Stimulated activated CD4-positive, alpha-beta T cell treated with anti-CD3 and anti-CD28 coated beads, Interleukin-4, amount 100 ng/mL, for 1 hour (primary cell): Measurements from ENCODE around the gene CFAP70.

Experiments
- DNase-seq: peaks from one replicate; pipeline ENCODE4 v3.0.0-alpha.2; 2020

Gene CFAP70

DNA sequence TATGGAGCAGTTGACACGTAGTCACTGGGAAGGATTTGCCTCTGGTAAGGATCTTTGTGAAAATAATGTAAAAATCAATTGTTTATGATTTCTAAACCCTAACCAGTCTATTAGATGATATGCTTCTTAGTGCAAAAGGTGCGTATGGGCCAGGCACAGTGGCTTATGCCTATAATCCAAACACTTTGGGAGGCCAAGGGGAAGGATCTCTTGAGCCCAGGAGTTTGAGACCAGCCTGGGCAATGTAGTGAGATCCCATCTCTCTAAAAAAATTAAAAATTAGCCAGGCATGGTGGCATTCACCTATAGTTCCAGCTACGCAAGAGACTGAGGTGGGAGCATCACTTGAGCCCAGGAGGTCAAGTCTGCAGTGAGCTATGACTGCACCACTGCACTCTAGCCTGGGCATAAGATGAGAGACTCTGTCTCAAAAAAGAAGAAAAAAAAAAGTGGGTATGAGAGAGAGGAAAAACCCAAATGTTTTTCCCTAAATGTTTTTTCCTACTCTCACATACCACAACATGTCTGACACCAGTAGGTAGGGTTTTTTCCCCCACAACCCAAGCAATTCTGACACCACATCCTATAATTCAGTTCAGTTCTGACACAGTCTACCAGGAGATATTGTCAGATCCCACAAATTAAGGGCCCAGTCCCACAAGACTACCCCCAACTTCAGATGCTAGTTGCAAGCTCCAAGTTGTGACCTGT is 148.1 kb downstream of the CFAP70 start:
- no peak for DNase-seq

DNA sequence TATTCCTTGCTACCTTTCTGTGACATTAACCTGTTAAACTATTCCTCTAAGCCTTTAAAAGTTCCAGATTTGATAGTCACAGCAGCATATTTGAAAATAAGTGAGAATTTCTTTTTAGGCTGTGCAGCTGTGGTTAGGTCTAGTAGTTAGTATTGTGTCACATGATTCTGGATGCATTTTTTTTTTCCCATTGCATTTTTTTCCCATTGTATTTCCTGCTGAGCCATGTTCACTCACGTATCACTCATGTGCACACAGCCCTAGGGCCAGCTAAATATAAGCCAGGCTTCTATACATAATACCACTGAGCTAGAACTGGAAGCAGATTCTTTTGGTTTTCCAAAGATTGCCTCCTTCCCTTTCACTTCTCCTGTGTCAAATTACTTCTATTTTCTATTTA is 149.0 kb downstream of the CFAP70 start:
- DNase-seq, result no peak

GRCh38 chr10:73207883-73208282 is 150.8 kb downstream of the CFAP70 start:
- no peak for DNase-seq

- DNase-seq, result no peak
Measured at GRCh38 chr10:73206385-73206784, 152.3 kb downstream of the CFAP70 start.

DNA sequence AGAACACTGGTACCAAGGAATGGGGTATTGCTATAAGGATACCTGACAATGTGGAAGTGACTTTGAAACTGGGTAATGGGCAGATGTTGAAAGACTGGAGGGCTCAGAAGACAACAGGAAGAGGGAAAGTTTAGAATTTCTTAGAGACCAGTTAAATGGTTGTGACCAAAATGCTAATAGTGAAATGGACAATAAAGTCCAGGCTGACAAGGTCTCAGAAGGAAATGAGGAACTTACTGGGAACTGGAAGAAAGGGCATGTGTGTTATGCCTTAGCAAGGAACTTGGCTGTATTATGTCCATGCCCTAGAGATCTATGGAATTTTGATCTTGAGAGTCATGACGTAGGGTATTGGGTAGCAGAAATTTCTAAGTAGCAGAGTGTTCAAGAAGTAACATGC is 152.8 kb downstream of the CFAP70 start:
- no peak for DNase-seq

DNA sequence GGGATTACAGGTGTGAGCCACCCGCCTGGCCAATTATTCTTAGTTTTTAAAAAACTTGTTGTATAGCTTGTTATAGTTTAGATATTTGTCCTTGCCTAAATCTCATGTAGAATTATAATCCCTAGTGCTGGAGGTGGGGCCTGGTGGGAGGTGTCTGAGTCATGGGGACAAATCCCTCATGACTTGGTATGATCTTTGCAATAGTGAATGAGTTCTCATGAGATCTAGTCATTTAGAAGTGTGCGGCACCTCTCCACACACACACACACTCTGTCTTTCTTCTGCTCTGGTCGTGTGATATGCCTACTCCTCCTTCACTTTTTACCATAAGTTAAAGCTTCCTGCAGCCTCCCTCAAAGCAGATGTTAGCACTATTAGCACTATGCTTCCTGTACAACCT is 153.6 kb downstream of the CFAP70 start:
- no peak for DNase-seq
